GM12873 (cell line): ENCODE results near the gene PLEK.

Experiments used
- CTCF ChIP-seq: IDR thresholded peaks from 2 replicates; pipeline ENCODE4 v1.5.1; 2012; ENCODE audit warnings: low read depth, mild to moderate bottlenecking, moderate library complexity, low read length, control low read depth; ENCODE audit not compliant: insufficient read depth; ENCODE audit errors: missing control alignments

Gene PLEK

GRCh38 chr2:68328901-68329300, 36.2 kb upstream of the PLEK start:
- no peak for TF ChIP-seq CTCF

GRCh38 chr2:68330691-68331090, 34.4 kb upstream of the PLEK start:
- no peak for TF ChIP-seq CTCF

DNA sequence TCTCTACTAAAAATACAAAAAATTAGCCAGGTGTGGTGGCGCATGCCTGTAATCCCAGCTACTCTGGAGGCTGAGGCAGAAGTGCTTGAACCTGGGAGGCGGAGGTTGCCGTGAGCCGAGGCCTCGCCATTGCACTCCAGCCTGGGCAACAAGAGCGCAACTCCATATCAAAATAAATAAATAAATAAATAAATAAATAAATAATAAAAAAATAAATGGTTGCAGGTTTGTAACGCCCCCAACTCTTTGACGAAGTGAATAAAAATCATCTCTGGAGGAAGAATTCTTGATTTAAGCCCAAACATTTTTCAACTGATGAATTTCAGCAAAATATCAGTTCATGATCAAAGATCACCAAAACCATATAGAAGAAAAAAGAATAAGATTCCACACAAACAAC, 32.1 kb upstream of the PLEK start:
- TF ChIP-seq CTCF, result no peak

GRCh38 chr2:68333931-68334330, 31.2 kb upstream of the PLEK start:
- no peak for TF ChIP-seq CTCF

DNA sequence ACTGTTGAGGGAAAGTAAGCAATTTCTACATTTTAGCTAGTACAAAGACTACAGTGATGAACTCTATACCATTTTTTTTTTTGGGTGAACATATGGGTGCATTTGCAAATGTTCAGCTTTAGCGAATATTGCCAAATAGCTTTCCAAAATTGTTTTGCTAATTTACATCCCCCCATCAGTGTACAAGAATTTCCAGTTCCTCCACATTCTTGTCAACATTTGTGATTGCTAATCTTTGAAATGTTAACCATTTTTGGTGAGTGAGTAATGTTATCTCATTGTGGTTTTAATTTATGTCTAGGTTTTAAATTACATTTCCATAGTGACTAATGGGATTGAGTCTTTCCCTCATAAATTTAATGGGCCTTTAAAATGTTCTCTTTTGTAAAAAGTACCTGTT, 28.9 kb upstream of the PLEK start:
- TF ChIP-seq CTCF, result no peak

DNA sequence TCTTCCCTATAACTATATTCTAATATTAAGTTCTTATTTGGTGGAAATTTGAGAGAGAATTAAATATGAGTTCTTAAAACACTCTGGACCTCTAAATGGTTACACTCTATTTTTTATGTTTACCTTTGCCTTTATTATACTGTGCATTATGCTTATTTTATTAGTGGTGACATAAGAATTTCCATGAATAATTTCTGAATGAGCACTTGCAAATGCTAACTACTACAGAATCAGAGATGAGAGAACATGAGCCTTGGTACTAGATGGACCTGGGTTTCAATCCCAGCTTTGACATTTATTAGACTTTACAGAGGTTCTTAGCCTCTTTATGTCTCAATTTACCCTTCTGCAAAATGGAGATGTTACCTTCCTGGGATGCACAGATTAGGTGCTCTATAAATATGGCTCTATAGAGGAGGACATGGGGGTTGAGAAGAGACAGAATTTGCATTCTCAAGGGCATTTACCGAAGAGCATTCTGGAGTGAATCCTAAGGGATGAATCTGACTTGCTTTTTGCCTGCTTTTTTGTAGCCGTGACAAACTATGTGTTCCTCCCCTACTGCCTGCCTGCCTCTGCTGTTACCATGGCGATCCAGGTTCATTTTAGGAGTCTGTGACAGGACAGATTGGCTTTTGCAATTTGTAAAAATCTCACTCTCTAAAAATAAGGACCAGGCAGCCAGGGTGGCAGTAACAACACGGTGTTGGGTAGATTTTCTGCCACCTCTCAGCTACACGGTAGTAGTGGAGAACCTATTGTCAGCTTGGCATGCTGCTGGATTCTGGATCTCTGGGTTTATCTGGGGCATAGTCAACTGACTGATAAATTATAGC, 24.6 kb upstream of the PLEK start:
- TF ChIP-seq CTCF, result no peak

GRCh38 chr2:68341062-68341329, 24.1 kb upstream of the PLEK start:
- TF ChIP-seq CTCF, result no peak
